ENCODE results near the gene STXBP2.

The STXBP2 gene

GRCh38 chr19:7657131-7657751 is 20.3 kb downstream of the STXBP2 start:
- DNase-seq = no peak

DNA sequence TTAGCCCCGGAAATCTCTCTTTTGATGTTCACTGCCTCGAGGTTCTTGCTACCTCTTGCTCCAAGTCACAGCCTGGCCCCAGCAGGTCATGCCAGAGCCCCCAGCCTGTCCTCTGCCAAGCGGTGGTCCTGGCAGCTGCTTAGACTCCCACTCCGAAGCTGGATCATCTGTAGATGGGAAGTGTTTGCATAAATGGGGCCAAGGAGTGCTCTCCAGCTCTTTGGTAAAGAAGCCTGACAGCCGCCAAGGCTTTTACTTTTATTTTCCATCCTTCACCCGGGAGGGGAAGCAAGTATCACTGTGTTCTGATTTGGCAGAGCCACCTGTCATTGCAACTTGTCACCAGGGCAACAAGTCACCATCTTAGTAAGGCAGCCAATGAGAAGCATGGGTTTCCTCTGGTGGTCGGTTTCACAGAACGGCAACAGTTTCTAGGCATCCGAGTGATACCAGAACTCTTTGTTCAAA is 21.3 kb downstream of the STXBP2 start:
- DNase-seq = peak; percentile 66

DNA sequence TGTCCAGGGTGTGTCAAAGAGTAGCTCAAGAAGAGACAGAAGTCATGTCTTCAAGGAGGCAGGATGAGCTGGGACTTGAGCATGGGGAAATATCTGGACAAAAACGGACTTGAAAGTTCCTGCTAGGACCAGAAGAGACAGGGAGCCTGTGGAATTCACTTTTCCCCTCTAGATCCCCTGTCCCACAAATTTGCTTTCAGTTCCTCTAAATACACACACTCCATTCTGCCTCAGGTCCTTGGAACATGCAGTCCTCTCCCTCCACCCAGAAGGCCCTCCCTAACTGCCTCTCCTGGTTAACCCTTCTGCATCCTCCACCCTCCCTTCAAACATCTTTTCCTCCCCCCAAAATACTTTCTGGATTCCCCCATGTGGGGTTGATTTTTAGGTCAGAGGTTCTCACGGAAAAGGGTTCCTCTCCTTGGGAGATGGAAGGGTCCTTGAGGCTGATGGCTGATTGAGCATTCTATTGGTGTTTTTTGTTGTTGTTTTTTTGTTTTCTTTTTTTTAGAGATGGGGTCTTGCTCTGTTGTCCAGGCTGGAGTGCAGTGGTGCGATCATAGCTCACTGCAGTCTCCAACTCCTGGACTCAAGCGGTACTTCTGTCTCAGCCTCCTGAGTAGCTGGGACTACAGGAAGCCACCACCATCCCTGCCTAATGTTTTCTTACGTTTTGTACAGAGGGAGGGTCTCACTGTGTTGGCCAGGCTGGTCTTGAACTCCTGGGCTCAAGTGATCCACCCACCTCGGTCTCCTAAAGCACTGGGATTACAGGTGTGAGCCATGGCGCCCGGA is 25.0 kb downstream of the STXBP2 start:
- DNase-seq = no peak

GRCh38 chr19:7662657-7663056 is 25.7 kb downstream of the STXBP2 start:
- DNase-seq = no peak

DNA sequence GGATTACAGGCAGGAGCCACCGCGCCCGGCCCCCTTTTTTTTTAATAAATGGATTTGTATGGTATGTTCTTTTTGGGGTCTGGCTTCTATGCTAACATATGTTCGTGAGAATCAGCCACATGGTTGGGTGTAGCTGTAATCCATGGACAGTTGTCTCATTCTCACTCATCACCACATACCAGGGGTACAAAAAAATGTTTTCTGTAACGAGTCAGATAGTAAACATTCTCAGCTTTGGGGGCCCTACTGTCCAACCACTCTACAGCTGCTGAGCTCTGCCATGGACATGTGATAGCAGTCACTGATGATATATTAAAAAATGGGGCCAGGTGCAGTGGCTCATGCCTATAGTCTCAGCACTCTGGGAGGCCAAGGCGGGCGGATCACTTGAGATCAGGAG is 26.8 kb downstream of the STXBP2 start:
- DNase-seq = no peak

- peak; percentile 59 for DNase-seq
Measured at GRCh38 chr19:7665076-7665475, 28.2 kb downstream of the STXBP2 start.

GRCh38 chr19:7668842-7669241 is 31.9 kb downstream of the STXBP2 start, which contains the start of gene RETN:
RETN (plus strand) TSS chr19:7669049; CDS start chr19:7669327, 278 bp downstream.
- no peak for DNase-seq

GRCh38 chr19:7669641-7670040 is 32.7 kb downstream of the STXBP2 start:
- DNase-seq = no peak

DNA sequence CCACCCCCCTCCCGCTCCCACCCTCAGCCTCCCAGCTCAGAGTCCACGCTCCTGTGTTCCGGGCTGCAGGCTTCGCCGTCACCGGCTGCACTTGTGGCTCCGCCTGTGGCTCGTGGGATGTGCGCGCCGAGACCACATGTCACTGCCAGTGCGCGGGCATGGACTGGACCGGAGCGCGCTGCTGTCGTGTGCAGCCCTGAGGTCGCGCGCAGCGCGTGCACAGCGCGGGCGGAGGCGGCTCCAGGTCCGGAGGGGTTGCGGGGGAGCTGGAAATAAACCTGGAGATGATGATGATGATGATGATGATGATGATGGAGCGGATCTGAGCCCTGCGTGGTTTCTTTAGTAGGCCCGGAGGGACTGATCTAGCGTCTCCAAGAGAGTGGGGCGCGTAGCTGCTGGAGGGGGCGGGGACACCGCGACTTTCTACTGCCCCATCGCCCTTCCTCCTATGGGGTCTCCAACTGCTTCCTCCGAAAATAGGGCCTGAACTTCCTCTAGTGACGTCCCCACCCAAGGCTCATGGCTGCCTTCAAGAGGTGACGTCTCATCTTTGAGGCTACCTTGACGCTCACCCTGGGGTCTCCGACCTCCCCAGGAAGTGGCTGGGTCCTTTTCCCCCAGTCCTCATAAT is 33.4 kb downstream of the STXBP2 start:
- DNase-seq = peak; percentile 79

DNA sequence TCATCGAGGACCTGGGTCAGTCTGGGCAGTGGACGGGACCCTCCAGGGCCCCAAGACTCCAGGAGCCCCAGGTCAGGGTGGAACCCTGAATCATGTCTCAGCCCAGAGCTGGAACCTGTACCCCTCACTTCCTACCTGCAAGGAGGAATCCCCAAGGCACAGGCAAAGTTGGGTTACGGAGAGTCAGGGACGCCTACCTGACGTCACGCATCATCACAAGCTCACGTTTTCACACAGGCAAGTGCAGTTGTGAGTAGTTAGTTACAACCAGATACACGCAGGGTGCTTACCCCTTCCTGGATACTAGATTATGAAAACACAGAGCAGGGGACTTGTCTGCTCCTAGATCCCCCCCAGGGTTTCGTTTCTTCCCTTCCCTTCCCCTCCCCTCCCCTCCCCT is 33.9 kb downstream of the STXBP2 start:
- DNase-seq = no peak

DNA sequence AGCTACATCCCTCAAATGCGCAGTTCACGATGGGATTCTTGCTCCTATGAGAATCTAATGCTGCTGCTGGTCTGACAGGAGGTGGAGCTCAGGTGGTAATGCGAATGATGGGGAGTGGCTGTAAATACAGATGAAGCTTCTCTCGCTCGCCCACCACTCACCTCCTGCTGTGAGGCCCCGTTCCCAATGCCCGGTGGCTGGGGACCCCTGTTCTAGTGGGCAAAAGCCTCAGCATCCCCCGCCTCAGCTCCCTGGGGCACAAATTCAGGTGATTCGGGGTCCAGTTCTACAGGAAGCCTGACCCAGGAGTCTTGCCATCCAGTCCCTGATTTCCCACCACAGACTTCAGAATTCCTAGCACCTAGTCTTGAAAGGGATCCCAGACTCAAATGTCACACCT is 35.6 kb downstream of the STXBP2 start:
- DNase-seq = no peak

DNA sequence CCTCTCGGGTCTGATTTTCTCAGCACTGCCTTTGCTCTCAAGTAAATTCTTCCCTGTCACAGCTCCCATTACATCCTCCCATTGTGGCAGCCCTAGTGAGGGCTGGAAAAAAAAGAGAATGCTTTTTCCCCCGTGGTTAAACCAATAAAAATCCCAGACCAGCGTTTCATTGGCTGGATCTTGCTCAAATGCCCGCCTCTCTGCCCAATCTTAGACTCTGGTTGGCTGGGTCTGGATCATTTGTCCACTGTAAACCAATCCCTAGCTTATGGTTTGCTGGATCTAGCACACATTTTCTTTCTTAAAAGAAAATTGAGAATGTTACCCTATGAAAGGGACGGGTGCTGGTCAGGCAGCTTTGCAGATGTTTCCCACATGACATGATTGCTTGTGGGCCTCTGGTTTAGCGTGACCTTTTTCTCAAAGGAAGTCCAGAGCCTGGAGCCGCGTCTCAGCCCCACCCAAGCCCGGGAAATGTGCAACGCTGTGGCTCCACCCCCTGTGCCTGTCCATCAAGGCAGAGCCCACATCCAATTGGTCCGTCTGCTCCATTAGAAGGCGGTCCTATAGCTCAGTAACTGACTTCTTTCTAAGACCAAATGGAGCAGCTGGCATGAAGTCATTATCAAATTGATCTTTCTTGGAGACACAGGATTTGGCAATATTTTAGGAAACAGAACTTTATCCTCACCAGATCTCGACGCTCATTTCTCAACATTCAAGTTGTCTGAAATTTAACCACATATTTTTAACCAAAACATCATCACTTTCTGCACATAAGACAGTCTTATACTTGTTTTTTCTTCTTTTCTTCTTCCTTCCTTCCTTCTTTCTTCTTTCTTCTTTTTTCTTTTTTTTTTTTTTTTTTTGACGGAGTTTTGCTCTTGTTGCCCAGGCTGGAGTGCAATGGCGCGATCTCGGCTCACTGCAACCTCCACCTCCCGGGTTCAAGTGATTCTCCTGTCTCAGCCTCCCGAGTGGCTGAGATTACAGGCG is 37.4 kb downstream of the STXBP2 start:
- peak; percentile 82 for DNase-seq

DNA sequence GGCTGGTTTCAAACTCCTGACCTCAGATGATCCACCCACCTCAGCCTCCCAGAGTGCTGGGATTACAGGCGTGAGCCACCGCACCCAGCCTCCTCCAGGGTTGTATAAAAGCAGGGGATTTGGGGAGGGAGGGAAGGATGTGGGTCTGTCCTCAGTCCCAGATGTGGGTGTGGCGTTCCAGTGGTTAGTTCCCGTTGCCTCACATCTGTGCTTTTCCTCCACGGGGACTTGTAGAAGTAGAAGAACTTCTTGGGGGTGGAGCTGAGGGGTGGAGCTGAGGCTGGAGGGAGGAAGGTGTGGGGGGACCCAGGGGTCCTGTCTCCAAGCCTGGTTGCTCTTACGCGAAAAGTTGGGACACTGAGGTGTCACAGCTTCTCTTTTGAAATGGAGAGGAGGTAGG is 39.5 kb downstream of the STXBP2 start:
- no peak for DNase-seq

DNA sequence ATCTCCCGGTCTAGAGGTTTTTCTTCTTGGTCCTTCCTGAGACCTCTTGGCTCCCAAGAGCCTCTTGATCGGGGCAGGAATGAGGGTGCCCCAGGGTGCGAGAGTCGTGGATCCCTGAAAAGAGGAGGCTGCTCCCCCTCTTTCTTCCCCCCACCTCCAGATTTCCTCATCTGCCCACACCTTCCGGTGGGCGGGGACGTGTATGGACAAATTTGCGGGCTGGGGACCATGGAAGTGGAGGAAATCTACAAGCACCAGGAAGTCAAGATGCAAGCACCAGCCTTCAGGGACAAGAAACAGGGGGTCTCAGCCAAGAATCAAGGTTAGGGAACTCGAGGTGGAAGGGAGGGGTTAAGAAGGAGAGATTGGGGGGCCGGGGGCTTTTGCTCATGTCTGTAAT is 39.9 kb downstream of the STXBP2 start, which contains the start of gene MCEMP1:
Gene MCEMP1, plus strand, starts transcription at position 237 of the 400 bp plus-strand sequence. Its CDS starts 31 bp downstream, at position 268.
- DNase-seq = no peak

DNA sequence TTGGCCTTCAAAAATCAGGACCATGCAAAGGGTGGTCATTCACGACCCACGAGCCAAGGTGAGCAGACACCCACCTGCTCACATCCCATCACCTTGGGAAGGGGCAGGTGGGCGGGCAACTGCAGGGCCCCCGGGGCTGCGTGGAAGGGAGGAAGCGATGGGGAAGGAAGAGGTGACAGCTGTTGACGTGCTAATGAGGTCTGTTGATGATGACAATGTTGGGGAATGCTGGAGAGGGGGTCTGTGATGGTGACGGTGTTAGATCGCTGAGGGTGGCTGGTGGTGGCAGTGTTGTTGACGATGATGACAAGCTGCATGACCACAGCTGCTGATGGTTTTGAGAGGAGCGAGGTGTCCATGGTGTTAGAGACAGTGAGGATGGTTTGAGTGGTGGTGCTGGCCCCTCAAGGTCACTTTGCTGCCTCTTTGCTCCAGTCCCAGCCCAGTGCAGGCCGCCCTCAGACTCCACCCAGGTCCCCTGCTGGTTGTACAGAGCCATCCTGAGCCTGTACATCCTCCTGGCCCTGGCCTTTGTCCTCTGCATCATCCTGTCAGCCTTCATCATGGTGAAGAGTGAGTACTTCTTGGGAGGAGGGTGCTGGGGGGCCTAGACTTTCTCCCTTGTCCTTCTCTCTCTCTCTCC is 40.9 kb downstream of the STXBP2 start:
- peak; percentile 45 for DNase-seq

DNA sequence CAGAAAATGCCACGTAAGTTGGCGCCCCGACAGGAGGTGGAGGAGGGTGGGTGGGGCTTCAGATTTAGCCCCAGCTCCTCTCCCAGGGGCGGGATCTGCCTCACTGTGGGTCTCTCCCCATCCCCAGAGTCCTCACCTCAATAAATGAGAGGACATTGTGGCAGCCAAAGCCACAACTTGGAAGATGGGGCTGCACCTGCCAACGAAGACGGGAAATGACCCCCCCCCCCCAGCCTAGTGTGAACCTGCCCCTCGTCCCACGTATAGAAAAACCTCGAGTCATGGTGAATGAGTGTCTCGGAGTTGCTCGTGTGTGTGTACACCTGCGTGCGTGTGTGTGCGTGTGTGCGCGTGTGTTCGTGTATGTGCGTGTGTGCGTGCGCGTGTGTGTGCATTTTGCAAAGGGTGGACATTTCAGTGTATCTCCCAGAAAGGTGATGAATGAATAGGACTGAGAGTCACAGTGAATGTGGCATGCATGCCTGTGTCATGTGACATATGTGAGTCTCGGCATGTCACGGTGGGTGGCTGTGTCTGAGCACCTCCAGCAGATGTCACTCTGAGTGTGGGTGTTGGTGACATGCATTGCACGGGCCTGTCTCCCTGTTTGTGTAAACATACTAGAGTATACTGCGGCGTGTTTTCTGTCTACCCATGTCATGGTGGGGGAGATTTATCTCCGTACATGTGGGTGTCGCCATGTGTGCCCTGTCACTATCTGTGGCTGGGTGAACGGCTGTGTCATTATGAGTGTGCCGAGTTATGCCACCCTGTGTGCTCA is 42.3 kb downstream of the STXBP2 start:
- DNase-seq = peak; percentile 67

DNA sequence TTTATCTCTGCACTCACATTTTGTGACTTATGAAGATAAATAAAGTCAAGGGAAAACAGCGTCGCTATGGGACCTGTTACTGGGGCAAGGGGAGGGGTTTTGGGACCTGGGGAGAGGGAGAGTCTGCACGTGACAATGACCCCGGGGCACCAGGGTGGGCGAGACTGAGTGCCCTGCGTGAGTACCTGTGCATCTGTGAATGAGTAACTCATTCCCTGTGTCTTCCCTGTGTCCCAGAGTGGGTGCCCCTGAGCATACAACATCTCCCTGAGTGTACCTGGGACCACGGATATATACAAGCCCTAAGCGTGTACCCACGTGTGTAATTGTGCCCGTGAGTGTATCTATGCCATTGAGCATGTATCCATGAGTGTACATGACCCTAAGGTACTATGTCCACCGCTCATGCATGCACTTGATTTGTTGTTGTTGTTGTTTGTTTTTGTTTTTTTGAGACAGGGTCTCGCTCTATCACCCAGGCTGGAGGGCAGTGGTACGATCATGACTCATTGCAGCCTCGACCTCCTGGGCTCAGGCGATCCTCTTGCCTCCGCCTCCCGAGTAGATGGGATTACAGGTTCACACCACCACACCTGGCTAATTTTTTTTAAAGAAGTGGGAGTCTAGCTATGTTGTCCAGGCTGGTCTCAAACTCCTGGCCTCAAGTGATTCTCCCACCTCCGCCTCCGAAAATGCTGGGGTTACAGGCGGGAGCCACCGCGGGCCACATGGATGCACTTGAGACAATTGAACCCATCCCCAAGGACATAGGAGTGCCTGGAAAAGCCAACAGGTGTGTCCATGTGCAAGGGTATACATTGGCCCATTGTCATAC is 43.1 kb downstream of the STXBP2 start:
- no peak for DNase-seq

DNA sequence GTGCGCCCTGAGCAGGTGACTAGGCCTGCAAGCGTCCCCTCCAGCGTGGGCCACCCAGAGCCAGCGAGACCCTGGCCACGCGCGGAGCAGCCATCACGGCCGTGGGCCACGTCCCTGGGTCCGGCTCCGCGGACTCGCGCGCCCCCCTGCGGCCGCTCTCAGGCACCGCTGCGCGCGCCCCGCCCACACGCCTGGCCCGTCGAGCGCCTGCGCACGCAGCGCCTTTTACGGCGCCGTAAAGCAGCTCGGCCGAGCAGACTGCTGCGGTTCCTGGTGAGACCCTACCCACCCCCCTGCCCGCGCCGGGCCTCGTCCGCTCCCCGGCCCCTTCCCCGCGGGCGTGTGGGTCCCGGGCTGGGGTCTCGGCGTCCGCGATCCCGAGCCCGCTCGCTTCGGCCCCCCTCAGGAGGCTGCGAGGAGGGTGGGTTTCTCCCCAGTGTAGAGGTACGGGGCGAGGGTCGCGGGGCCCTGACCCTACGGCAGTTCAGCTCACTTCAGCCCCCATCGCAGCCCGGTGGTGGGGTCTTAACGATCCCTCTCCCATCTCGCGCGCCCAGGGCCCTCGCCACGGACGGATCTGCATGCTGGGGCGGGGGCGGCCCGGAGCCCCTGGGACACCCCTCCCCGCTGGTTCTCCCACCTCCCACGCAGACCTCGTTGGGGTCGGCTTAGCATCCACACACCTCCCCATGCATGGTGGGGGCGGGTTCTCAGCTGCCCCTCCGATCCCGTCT is 43.9 kb downstream of the STXBP2 start, which contains the start of gene TRAPPC5:
Gene TRAPPC5, plus strand, starts transcription at position 228 of the 734 bp plus-strand sequence. CDS start 1,421 bp downstream, outside the sequence.
- peak; percentile 96 for DNase-seq
